Measurements from ENCODE around the gene CEACAM16. TPM values are rescaled to one million over a fixed set of nuclear protein-coding genes. Genes with fewer than 3 reads are reported as not detected.

CEACAM16 gene
- total RNA-seq, 2 donors from 2014 or later, result 0.45 TPM; not detected in 1

DNA sequence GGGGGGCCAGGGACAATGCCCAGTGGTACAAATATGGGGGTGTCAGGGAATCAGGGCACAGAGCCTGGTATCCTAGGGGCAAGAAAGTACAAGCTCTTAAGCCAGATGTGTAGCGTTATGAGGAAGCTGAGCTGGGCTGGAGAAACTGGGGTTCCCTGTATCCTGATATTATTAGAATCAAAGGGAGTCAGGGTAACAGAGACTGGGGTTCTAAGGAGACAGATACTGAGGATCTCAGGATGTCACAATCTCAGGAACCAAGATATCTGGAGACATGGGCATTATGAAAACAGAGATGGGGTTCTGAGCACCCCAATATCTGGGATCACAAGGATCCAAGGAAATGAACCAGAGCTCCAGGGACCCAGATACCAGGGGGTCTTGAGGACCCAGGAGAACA is 50.3 kb downstream of the CEACAM16 start:
- DNase-seq (peak in 1 of 2 donors; percentile 9), ATAC-seq (no peak)
- intact Hi-C loops (cut with DNase I, micrococcal nuclease), result no loop called here

DNA sequence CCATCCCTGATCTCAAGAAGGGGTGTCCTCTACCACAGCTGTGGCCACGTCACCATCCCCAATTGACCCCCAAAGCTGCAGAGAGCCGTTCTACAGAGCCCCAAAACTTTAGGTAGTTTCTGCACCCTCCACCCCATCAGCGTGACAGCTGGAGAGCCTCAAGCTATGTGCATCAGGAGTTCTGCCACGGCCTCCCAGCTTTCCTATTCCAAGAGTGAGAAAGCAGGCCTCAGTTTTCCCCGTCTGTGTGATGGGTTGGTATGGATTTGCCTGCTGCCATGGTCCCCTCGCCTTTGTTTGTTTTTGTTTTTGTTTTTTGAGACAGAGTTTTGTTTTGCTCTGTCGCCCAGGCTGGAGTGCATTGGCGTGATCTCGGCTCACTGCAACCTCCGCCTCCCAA is 51.0 kb downstream of the CEACAM16 start:
- ATAC-seq (no peak), DNase-seq (peak in 1 of 2 donors; percentile 36)
- intact Hi-C loops (cut with DNase I, micrococcal nuclease), result no loop called here

DNA sequence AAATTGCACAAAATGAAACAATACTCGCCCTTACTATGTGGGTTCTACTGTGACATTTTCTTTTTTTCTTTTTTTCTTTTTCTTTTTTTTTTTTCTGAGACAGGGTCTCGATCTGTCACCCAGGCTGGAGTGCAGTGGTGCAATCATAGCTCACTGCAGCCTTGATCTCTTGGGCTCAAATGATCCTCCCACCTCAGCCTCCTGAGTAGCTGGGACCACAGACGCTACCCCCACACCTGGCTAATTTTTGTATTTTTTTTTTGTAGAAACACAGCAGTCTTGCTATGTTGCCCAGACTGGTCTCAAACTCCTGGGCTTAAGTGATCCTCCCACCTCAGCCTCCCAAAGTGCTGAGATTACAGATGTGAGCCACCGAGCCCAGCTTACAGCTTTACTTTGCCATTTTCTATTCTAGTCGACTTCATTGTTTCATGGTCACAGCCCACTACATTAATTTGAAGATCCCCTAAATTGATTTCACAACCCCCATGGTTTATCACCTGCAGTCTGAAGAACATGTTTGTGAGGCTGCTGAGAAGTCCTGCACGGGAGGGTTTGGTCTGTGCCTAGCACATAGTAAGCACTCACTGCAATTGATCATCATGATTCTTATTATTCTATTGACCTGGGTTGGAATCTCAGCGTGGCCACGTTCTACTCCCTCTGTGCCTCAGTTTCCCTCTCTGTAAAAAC is 53.3 kb downstream of the CEACAM16 start:
- intact Hi-C loops (cut with DNase I, micrococcal nuclease), result no loop called here
- ATAC-seq (no peak), DNase-seq (no peak)

DNA sequence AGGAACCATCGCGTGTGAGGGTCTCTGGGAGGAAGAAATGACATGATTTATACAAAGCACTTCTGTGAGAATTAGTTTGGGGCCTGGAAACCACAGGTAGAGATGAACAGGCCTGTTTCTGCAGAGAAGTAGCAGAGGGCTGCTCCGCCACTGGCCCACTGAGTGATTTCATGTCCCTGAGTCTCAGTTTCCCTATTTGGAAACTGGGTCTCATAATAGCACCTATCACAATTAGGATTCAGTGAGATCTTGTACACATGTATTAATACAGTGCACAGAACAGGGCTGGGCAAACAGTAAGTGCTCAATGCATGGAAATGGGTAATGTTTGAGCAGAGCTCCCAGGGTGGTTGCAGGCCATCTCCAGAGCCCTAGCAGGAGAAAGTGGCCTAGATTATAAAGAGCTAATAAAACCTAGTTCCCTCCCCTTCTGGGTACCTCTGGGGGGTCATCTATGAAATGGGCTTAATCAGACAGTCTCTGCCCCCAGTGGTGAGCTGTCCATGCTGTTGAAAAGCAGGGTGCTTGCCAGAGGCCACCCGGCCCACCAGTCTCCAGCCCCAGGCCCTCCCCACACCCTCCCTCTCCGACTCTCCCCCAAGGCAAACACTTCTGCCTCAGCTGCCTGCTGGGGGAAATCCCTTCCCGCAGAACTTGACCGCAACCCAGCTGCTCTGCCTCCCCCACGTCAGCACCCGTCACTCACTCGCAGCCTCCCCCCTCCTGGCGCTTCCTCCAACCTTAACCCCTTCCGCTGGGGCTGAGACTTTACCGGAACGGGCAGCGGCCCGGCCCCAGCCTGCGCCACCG is 54.1 kb downstream of the CEACAM16 start:
- intact Hi-C loops (cut with DNase I, micrococcal nuclease), result no loop called here
- DNase-seq (peak; percentile 93 to 98), ATAC-seq (peak; percentile 72)

DNA sequence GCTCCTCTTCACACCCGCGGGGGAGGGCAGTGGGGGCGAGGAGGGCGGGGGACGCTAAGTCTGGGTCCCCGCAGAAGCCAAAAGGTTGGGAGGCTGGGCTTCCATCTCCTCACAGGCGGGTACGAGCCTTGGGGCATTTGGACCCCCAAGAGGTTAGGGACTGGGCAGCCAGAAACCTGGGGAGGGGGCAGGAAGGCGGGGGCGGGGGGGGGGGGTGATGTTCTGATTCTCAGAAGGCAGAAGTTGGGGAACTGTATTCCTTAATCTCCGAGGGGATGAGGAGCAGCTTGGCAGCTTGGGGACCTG is 54.6 kb downstream of the CEACAM16 start:
- no peak for DNase-seq
- intact Hi-C loops (cut with DNase I, micrococcal nuclease), result no loop called here
- no peak for ATAC-seq

DNA sequence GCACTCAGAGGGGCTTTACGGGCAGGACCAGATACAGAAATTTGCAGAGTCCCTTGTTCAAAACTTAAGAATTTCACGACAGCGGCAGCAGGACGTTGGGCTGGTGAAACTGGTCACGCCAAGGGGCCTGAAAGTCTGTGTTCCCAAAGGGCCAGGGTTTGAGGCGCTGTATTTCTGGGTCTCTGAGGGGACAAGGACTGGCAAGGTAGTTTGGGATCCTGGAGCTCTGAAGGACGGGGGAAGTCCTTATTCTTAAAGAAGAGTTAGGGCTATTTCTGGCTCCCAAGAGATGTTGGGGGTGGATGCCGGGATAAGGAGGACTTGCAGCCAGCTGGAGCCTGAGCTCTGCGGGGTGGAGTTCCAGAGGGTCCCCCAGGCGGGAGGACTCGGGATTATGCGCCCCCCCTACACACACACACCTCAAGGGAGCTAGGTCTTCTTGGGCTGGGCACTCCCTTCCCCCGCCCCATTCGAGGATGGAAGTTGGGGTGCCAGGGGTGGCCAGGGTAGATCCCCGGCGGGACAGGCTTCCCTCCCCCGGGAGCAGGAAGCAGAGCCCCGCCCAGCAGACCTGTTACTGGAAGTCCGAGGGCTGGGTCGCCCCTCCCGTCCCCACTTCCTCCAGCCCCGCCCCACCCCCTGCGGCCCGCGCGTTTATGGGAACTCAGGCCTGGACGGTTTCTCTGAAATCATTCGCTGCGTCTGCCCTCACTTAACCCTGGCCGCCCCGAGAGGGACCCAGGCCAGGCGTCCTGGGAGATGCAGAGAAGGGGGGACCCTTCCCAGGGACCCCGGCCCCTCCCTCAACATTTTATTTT is 55.2 kb downstream of the CEACAM16 start:
- intact Hi-C loops (cut with DNase I, micrococcal nuclease), result no loop called here
- ATAC-seq, result peak; percentile 78
- DNase-seq, result peak; percentile 98

DNA sequence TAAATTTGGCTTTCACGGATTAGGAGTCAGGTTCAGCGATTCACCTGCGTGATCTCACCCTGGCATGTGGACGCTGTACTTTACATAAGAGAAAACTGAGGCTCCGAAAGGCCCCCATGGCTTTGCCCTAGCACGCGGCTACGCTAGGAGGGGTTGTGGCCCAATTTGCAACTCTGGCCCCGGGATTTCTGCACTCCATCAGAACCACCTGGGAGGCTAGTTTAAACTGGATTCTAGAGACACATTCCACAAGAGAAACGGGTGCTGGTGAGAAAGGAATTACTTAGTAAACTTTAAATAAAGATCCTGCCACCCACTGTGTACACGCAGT is 55.8 kb downstream of the CEACAM16 start:
- no peak for DNase-seq

DNA sequence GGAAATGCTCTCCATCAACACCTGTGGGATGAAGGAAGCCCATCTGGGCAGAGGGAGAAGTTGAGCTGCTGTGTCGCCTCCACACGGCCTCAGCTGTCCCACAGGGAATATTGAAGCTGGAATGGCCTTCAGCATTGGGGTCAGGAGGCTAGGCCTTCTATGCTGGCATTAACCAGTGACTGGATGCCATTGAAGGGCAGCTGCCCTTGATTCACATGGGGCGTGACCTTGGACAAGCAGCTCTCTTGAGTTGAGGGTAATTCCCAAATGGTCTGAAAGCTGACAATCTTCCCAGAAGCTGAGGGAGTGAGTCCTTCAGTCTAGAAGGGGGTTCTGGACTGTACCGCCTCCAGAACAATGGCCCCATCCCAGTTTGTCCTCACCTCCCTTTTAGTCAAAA is 56.3 kb downstream of the CEACAM16 start:
- no peak for ATAC-seq
- intact Hi-C loops (cut with DNase I, micrococcal nuclease), result no loop called here

More for the DNA sequence above, 55.8 kb downstream of the CEACAM16 start:
- intact Hi-C loops (cut with DNase I, micrococcal nuclease), result no loop called here
- no peak for ATAC-seq

DNA sequence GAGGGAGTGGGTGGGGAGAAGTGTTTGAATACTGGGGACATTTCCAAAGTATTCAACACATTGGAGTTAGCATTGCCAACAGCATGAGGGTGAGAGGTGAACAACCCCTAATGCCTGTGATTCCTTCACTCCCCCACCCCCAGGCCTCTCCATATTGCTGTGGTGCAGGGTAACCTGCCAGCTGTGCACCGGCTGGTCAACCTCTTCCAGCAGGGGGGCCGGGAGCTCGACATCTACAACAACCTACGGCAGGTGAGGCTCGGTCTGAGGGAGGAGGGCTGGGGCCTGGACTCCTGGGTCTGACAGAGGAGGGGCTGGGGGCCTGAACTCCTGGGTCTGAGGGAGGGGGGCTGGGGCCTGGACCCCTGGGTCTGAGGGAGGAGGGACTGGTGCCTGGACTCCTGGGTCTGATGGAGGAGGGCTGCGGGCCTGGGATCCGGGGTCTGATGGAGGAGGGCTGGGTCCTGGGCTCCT is 57.2 kb downstream of the CEACAM16 start:
- ATAC-seq (no peak), DNase-seq (peak in 1 of 2 donors; percentile 31)
- intact Hi-C loops (cut with DNase I, micrococcal nuclease), result no loop called here

More for the DNA sequence above, 56.3 kb downstream of the CEACAM16 start:
- DNase-seq, result peak in 1 of 2 donors; percentile 29

DNA sequence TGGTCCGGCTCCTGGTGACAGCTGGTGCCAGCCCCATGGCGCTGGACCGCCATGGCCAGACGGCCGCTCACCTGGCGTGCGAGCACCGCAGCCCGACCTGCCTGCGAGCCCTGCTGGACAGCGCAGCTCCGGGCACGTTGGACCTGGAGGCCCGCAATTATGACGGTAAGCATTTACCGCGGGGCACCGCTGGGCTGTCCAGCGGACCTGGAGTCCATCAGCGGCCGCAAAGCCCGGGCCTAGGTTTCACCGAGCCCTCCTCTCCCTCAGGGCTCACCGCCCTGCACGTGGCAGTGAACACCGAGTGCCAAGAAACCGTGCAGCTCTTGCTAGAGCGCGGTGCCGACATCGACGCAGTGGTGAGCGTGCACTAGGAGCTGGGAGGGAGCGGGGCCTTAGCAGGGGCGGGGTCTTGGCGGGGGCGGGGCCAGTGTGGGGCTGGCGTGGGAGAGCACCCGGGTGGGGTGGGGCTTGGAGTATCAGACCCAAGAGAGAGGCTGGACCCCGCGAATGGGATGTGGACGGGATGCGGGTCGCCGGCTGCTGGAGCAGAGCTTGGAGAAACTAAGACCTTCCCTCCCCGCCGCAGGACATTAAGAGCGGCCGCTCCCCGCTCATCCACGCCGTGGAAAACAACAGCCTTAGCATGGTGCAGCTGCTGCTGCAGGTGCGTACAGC is 58.2 kb downstream of the CEACAM16 start:
- ATAC-seq (no peak), DNase-seq (peak; percentile 50 to 75)
- intact Hi-C loops (cut with DNase I, micrococcal nuclease), result no loop called here

DNA sequence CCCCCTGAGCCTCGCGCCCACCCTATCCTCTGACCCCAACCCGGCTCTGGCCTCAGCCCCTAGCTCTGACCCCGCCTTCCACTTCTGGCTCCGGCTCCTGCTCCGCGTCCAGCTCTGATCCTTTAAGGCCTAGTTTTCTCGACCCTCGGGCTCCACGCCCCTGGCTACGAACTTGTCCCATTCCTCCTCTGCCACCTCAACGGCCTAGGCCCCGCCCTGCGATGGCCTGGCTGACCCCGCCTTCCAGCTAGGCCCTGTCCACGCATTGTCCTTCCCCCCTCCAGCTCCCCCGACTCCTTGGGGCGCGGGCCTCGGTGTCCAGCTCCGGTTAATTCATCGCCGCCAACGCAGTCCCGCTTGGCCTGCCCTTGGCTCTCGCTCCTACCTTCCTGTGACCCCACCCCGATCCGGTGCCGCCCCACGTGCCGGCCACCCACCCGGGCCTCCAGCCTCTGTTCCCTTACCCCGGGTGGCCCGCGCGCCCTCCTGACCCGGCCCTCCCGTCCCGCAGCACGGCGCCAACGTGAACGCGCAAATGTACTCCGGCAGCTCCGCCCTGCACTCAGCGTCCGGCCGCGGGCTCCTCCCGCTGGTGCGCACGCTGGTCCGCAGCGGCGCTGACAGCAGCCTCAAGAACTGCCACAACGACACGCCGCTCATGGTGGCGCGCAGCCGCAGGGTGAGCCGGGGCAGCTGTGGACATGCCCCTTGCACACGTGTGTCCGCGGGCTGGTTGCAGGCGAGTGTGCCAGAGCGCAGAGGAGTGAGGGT is 59.0 kb downstream of the CEACAM16 start:
- no peak for ATAC-seq
- peak in 1 of 2 donors; percentile 55 for DNase-seq
- intact Hi-C loops (cut with DNase I, micrococcal nuclease), result no loop called here

DNA sequence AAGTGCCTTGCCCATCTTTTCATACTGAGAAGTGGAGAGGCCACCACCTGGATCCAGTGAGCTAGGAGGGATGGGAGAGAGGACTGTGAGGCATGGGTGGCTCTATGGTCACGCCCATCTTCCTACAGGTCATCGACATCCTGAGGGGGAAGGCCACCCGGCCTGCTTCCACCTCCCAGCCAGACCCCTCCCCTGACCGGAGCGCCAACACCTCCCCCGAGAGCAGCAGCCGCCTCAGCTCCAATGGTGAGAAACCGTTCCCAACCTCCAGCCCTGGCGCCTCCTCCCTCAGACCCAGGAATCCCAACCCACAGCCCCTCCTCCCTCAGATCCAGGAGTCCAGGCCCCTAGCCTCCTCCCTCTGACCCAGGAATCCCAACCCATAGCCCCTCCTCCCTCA is 59.6 kb downstream of the CEACAM16 start:
- DNase-seq, result no peak
- intact Hi-C loops (cut with DNase I, micrococcal nuclease), result no loop called here
- no peak for ATAC-seq

DNA sequence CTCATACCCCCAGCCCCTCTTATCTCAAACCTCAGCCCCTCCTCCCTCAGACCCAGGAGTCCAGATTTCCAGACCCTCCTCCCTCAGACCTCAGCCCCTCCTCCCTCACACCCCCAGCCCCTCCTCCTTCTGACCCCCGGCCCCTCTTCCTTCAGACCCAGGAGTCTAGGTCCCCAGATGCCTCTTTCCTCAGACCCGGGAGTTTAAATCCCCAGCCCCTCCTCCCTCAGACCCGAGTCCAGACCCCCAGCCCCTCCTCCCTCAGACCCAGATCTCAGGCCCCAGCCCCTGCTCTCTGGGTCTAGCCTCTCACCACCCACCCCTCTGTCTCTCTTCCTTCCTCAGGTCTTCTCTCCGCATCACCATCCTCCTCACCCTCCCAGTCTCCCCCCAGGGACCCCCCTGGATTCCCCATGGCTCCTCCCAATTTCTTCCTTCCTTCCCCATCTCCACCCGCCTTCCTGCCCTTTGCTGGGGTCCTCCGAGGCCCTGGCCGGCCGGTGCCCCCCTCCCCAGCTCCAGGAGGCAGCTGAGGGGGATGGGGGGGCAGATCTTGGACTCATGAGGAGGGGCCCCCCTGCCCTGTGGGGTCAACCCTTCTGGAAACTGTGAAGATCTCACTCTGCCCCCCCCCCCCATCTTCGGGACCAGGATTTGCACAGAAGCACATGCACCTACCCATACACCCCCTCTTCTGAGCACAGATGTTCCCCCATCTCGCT is 60.3 kb downstream of the CEACAM16 start:
- no peak for ATAC-seq
- peak in 1 of 2 donors; percentile 6 for DNase-seq
- intact Hi-C loops (cut with DNase I, micrococcal nuclease), result no loop called here

Small RNAs within 50 kb of the gene (microRNA-seq; reads per million reads assigned to microRNA genes)
- 0 reads per million in 2 donors for gene MIR4531
- gene MIR8085, result 0 reads per million in 2 donors

Other genes starting within 250 kb of the CEACAM16 start
- gene ZNF180, start 198.6 kb upstream of the CEACAM16 start, total RNA-seq, result 1 to 10 TPM; 6.1 to 7.5 TPM
- under 1 TPM; 0.15 to 0.42 TPM for gene CEACAM20, start 169.5 kb upstream of the CEACAM16 start, total RNA-seq
- not detected for gene IGSF23, start 85.6 kb upstream of the CEACAM16 start, total RNA-seq
- gene PVR, start 55.2 kb upstream of the CEACAM16 start, total RNA-seq, result 10 to 100 TPM; 31.0 to 35.7 TPM
- gene CEACAM19, start 27.7 kb upstream of the CEACAM16 start, total RNA-seq, result 1 to 10 TPM; 6.5 to 6.6 TPM
- 100 to 1,000 TPM in 1 of 2 donors, 10 to 100 TPM in 1; 81.5 to 103 TPM for gene BCL3, start 49.6 kb downstream of the CEACAM16 start, total RNA-seq
- 10 to 100 TPM; 79.1 to 84.4 TPM for gene CBLC, start 78.7 kb downstream of the CEACAM16 start, total RNA-seq
- gene BCAM, start 110.0 kb downstream of the CEACAM16 start, total RNA-seq, result 10 to 100 TPM; 21.4 to 21.7 TPM
- 100 to 1,000 TPM; 112 to 125 TPM for gene NECTIN2, start 147.1 kb downstream of the CEACAM16 start, total RNA-seq
- 10 to 100 TPM; 48.7 to 80.0 TPM for gene TOMM40, start 192.1 kb downstream of the CEACAM16 start, total RNA-seq
- 10 to 100 TPM; 14.6 to 88.2 TPM for gene APOE, start 206.6 kb downstream of the CEACAM16 start, total RNA-seq
- gene APOC1, start 215.5 kb downstream of the CEACAM16 start, total RNA-seq, result 10 to 100 TPM in 1 of 2 donors, 1 to 10 TPM in 1; 2.8 to 23.8 TPM
- gene APOC4, start 243.1 kb downstream of the CEACAM16 start, total RNA-seq, result not detected
- 1 to 10 TPM in 1 of 2 donors, not detected in 1; 4.4 TPM for gene APOC2, start 246.9 kb downstream of the CEACAM16 start, total RNA-seq